H1 (cell line): ENCODE measurements around the gene FRMD3. TPM values are rescaled to one million over a fixed set of nuclear protein-coding genes. Genes with fewer than 3 reads are reported as not detected.

Experiments
- CTCF ChIA-PET: fragments of 300-600 bp; sonication (Branson Sonifier 250); formaldehyde crosslinking; loops from one replicate; lab custom pipeline; 2021; ENCODE audit not compliant: partially characterized antibody; lab: Charles Lee
- POLR2A ChIA-PET: fragments of 300-600 bp; sonication (Branson Sonifier 250); formaldehyde crosslinking; loops from one replicate; lab custom pipeline; 2021; ENCODE audit warnings: inconsistent platforms; ENCODE audit not compliant: partially characterized antibody; lab: Charles Lee
- DNase-seq, 2 experiments: peaks; one replicate each; pipeline versions ENCODE4 v3.0.0 to v3.0.0-alpha.2; 2010 to 2022; ENCODE audit warnings: low spot score in 2 of 2, low read depth in 1 of 2, mixed read lengths in 1 of 2
- FAIRE-seq: peaks from 2 replicates; lab custom pipeline; 2011; peaks lifted over from hg19 to GRCh38; lab: Jason Lieb, UNC
- H2AFZ ChIP-seq: 2 replicates; pipeline ENCODE4 v1.8.1; 2012; ENCODE audit warnings: low read length, inconsistent platforms
- H2AK5ac ChIP-seq: 2 replicates; pipeline ENCODE4 v1.6.1; 2013; ENCODE audit warnings: low read depth, low read length
- H2BK120ac ChIP-seq: replicated peaks from 2 replicates; pipeline ENCODE3; 2013; ENCODE audit warnings: low read depth, low read length, inconsistent platforms
- H2BK12ac ChIP-seq: 2 replicates; pipeline ENCODE4 v1.6.1; 2013; ENCODE audit warnings: low read depth, low read length
- H2BK15ac ChIP-seq: 2 replicates; pipeline ENCODE4 v1.6.1; 2013; ENCODE audit warnings: low read length
- H2BK20ac ChIP-seq: 2 replicates; pipeline ENCODE4 v1.6.1; 2013; ENCODE audit warnings: low read length
- H2BK5ac ChIP-seq: 2 replicates; pipeline ENCODE4 v1.6.1; 2013; ENCODE audit warnings: low read depth, low read length
- H3K14ac ChIP-seq: 2 replicates; pipeline ENCODE4 v1.6.1; 2013; ENCODE audit warnings: inconsistent platforms; ENCODE audit not compliant: insufficient read length
- H3K18ac ChIP-seq: 2 replicates; pipeline ENCODE4 v1.6.1; 2013; ENCODE audit warnings: low read length; ENCODE audit errors: extremely low read depth
- H3K23ac ChIP-seq: 2 replicates; pipeline ENCODE4 v1.6.1; 2013; ENCODE audit warnings: inconsistent platforms; ENCODE audit not compliant: insufficient read length
- H3K23me2 ChIP-seq: 2 replicates; pipeline ENCODE4 v1.6.1; 2013; ENCODE audit warnings: low read depth, low read length
- H3K27ac ChIP-seq: 2 replicates; pipeline ENCODE4 v1.6.1; 2011; ENCODE audit warnings: low read depth, low read length, inconsistent platforms
- H3K27me3 ChIP-seq, 4 experiments: replicated peaks in 1 of 4; 1 replicate in 1 of 4; 2 replicates in 3 of 4; pipeline versions ENCODE4 v1.6.1 to v1.8.1; 2011 to 2013; ENCODE audit warnings: low read length in 3 of 4, mild to moderate bottlenecking in 3 of 4, inconsistent platforms in 2 of 4, mixed read lengths in 2 of 4, moderate library complexity in 1 of 4; ENCODE audit not compliant: control insufficient read depth in 3 of 4, insufficient read depth in 3 of 4; ENCODE audit errors: extremely low read depth in 1 of 4
- H3K36me3 ChIP-seq, 4 experiments: 2 replicates each; pipeline versions ENCODE4 v1.6.1 to v1.8.1; 2011 to 2013; ENCODE audit warnings: mild to moderate bottlenecking in 4 of 4, low read length in 3 of 4, moderate library complexity in 2 of 4, control low read depth in 1 of 4, inconsistent platforms in 1 of 4; ENCODE audit not compliant: insufficient read depth in 4 of 4, control insufficient read depth in 2 of 4
- H3K4ac ChIP-seq: replicated peaks from 2 replicates; pipeline ENCODE3; 2013; ENCODE audit warnings: low read length, low read depth, mixed read lengths, inconsistent platforms; ENCODE audit not compliant: insufficient read length
- H3K4me1 ChIP-seq, 4 experiments: replicated peaks in 1 of 4; 1 replicate in 1 of 4; 2 replicates in 3 of 4; pipeline versions ENCODE4 v1.6.1 to v1.8.1; 2011 to 2013; ENCODE audit warnings: low read length in 3 of 4, inconsistent platforms in 2 of 4, mixed read lengths in 1 of 4; ENCODE audit not compliant: insufficient read depth in 4 of 4, control insufficient read depth in 3 of 4
- H3K4me2 ChIP-seq, 2 experiments: 2 replicates each; pipeline versions ENCODE4 v1.6.1 to v1.8.1; 2011 to 2013; ENCODE audit warnings: low read depth in 2 of 2, low read length in 2 of 2, control low read depth in 1 of 2, inconsistent platforms in 1 of 2, mild to moderate bottlenecking in 1 of 2; ENCODE audit not compliant: insufficient read depth in 1 of 2
- H3K4me3 ChIP-seq, 4 experiments: fragments of 200-600, 300-600 bp in 1 of 4; sonication (generic), shearing (Covaris generic), sonication (Bioruptor Twin) in 1 of 4; 2 replicates each; pipeline versions ENCODE4 v1.5.1 to v1.8.1; 2011 to 2016; ENCODE audit warnings: low read length in 4 of 4, low read depth in 3 of 4, control low read depth in 2 of 4, inconsistent platforms in 2 of 4, mild to moderate bottlenecking in 2 of 4, mixed read lengths in 1 of 4, moderate library complexity in 1 of 4; ENCODE audit not compliant: insufficient read depth in 2 of 4; ENCODE audit errors: extremely low read depth in 1 of 4
- H3K56ac ChIP-seq: replicated peaks from 2 replicates; pipeline ENCODE3; 2013; ENCODE audit warnings: low read depth, mild to moderate bottlenecking, mixed read lengths, low read length, inconsistent platforms; ENCODE audit not compliant: insufficient read length
- H3K79me1 ChIP-seq: 2 replicates; pipeline ENCODE4 v1.6.1; 2013; ENCODE audit warnings: low read depth, low read length, control low read depth
- H3K79me2 ChIP-seq, 2 experiments: 2 replicates each; pipeline versions ENCODE4 v1.6.1 to v1.8.1; 2012 to 2013; ENCODE audit warnings: low read length in 2 of 2, mild to moderate bottlenecking in 2 of 2, inconsistent platforms in 1 of 2; ENCODE audit not compliant: insufficient read depth in 2 of 2, control insufficient read depth in 1 of 2
- H3K9ac ChIP-seq, 4 experiments: replicated peaks in 1 of 4; 1 replicate in 1 of 4; 2 replicates in 3 of 4; pipeline versions ENCODE4 v1.6.1 to v1.8.1; 2011 to 2013; ENCODE audit warnings: low read depth in 3 of 4, low read length in 3 of 4, control low read depth in 2 of 4, mild to moderate bottlenecking in 2 of 4, moderate library complexity in 2 of 4, inconsistent platforms in 1 of 4; ENCODE audit errors: extremely low read depth in 1 of 4
- H3K9me3 ChIP-seq, 2 experiments: 2 replicates each; pipeline versions ENCODE4 v1.6.1 to v1.8.1; 2012 to 2013; ENCODE audit warnings: mild to moderate bottlenecking in 2 of 2, moderate library complexity in 2 of 2, control low read depth in 1 of 2, inconsistent platforms in 1 of 2, low read depth in 1 of 2, low read length in 1 of 2, mixed read lengths in 1 of 2; ENCODE audit not compliant: insufficient read depth in 2 of 2
- H4K20me1 ChIP-seq, 2 experiments: replicated peaks in 1 of 2; 2 replicates each; pipeline versions ENCODE3 to v1.8.1; 2011 to 2013; ENCODE audit warnings: inconsistent platforms in 2 of 2, low read length in 2 of 2, mild to moderate bottlenecking in 1 of 2; ENCODE audit not compliant: insufficient read depth in 2 of 2, control insufficient read depth in 1 of 2
- H4K5ac ChIP-seq: 2 replicates; pipeline ENCODE4 v1.6.1; 2013; ENCODE audit warnings: low read length, low read depth, mixed read lengths, inconsistent platforms; ENCODE audit not compliant: insufficient read length
- H4K8ac ChIP-seq: 2 replicates; pipeline ENCODE4 v1.8.0; 2013; ENCODE audit warnings: mild to moderate bottlenecking, moderate library complexity, low read length, inconsistent platforms; ENCODE audit not compliant: insufficient read depth; ENCODE audit errors: extremely low read depth
- H4K91ac ChIP-seq: replicated peaks from 2 replicates; pipeline ENCODE3; 2013; ENCODE audit warnings: low read length, mixed read lengths, inconsistent platforms; ENCODE audit not compliant: insufficient read length
- CHD1 ChIP-seq: IDR thresholded peaks from 2 replicates; pipeline ENCODE4 v1.6.1; 2012; ENCODE audit warnings: low read depth, low read length, improper control_type of control experiment
- CHD2 ChIP-seq: IDR thresholded peaks from 2 replicates; pipeline ENCODE4 v1.6.1; 2012; ENCODE audit warnings: low read length, improper control_type of control experiment
- PHF8 ChIP-seq: fragments of 200-600 bp; sonication (generic); conservative IDR thresholded peaks from 2 replicates; pipeline ENCODE4 v1.7.1; 2012; ENCODE audit warnings: low read depth, mild to moderate bottlenecking, inconsistent platforms, low read length, moderate library complexity
- SRF ChIP-seq: IDR thresholded peaks from 2 replicates; pipeline ENCODE4 v1.6.1; 2011; ENCODE audit warnings: mild to moderate bottlenecking, low read depth, low read length, moderate library complexity
- TAF7 ChIP-seq: optimal IDR thresholded peaks from 2 replicates; pipeline ENCODE3; 2011; ENCODE audit warnings: low read depth, mild to moderate bottlenecking, inconsistent platforms, low read length, moderate library complexity, borderline replicate concordance
- TCF12 ChIP-seq: IDR thresholded peaks from 2 replicates; pipeline ENCODE4 v1.6.1; 2011; ENCODE audit warnings: low read depth, mild to moderate bottlenecking, low read length
- WGBS, 2 experiments: shearing (Covaris generic) in 1 of 2; methylation state at CpG; one replicate each; pipeline versions ENCODE4 v1.1.6 to v1.1.7; 2013 to 2015; ENCODE audit warnings: low lambda C conversion rate in 2 of 2, mixed read lengths in 2 of 2, inconsistent platforms in 1 of 2, low coverage in 1 of 2, missing lambda C conversion rate in 1 of 2; ENCODE audit not compliant: insufficient replicate concordance in 2 of 2, insufficient coverage in 1 of 2, insufficient read length in 1 of 2; ENCODE audit errors: extremely low coverage in 1 of 2, missing lambda C conversion rate in 1 of 2; 5-methylcytosine and 5-hydroxymethylcytosine counted together
- polyA plus RNA-seq, 7 experiments: library from polyadenylated mRNA; depleted of rRNA in 3 of 7; stranded (reverse) in 5 of 7; unstranded in 2 of 7; fragments of >200 nt in 5 of 7; fragments of 200-250 nt in 2 of 7; gene quantifications; 1 replicate in 5 of 7; 2 replicates in 1 of 7; 4 replicates in 1 of 7; pipeline versions ENCODE4 v1.2.1 to v1.2.3, GENCODE V29; 2011 to 2013; ENCODE audit warnings: missing spikeins in 2 of 7, mixed read lengths in 2 of 7
- total RNA-seq: library from RNA; stranded (reverse); fragmentation: NEBNext Ultra II Directional; extraction: Animal tissue kit (Norgen Biotek cat#: 25700); gene quantifications from 2 replicates; pipeline ENCODE4 v1.2.1, GENCODE V29; 2021

The FRMD3 gene
- total and polyA plus RNA-seq, 2 of the 8 experiments (the other 6 are each of a cell fraction or from before 2014, with no cell fraction given) = 0.15 to 1.4 TPM

- Histone ChIP-seq H3K27me3 (no peaks in the 10 kb centered on the region), H4K8ac (no peak overlapping the region), H2BK12ac (no peak overlapping the region), H4K91ac (no peak overlapping the region), H3K4me3 (no peak overlapping the region), H3K27ac (no peak overlapping the region), H3K36me3 (no peaks in the 10 kb centered on the region), H3K4me2 (no peak overlapping the region), H3K79me2 (no peaks in the 10 kb centered on the region), H2BK120ac (no peak overlapping the region), H2BK20ac (no peak overlapping the region), H4K5ac (no peak overlapping the region), H3K79me1 (no peaks in the 10 kb centered on the region), H2AFZ (no peak overlapping the region), H3K9me3 (no peaks in the 10 kb centered on the region; a peak in 1 of 4 replicates), H4K20me1 (no peaks in the 10 kb centered on the region), H3K4me1 (no peaks in the 10 kb centered on the region), H3K14ac (no peak overlapping the region), H3K4ac (no peak overlapping the region), H3K9ac (no peak overlapping the region), H2BK5ac (no peak overlapping the region), H3K23ac (no peak overlapping the region), H3K23me2 (no peaks in the 10 kb centered on the region), H2AK5ac (no peak overlapping the region), H3K56ac (no peak overlapping the region), H3K18ac (no peak overlapping the region), H2BK15ac (no peak overlapping the region)
- no peak for DNase-seq
- CTCF ChIA-PET = interaction anchor here (0.7 to 4.9 kb wide), 5 partner anchors 10 to 196 kb away, joined by 3 to 17 read pairs (median 4); no protein-coding TSS in a partner anchor
- POLR2A ChIA-PET = no interaction called here
- 89% methylated on average over 2 of the region's 2 CpGs; no CpG with 5 or more reads in 1 of the 2 experiments for WGBS, 2 experiments
- TF ChIP-seq TCF12 = 0 out of 2 replicates have a peak, but pooled peaks have one; percentile 28
- no peak for TF ChIP-seq SRF
- no peak for TF ChIP-seq PHF8
- no peak for TF ChIP-seq TAF7
- TF ChIP-seq CHD2 = no peak
- TF ChIP-seq CHD1 = no peak
- FAIRE-seq = no peak
These were observed 136.8 kb downstream of the FRMD3 start for GRCh38 chr9:83401328-83401900.
